Measurements from ENCODE around the gene TACR2. TPM values are rescaled to one million over a fixed set of nuclear protein-coding genes. Genes with fewer than 3 reads are reported as not detected.

The TACR2 gene
- total RNA-seq, 2 donors from 2014 or later, result 0.27 TPM; not detected in 1

DNA sequence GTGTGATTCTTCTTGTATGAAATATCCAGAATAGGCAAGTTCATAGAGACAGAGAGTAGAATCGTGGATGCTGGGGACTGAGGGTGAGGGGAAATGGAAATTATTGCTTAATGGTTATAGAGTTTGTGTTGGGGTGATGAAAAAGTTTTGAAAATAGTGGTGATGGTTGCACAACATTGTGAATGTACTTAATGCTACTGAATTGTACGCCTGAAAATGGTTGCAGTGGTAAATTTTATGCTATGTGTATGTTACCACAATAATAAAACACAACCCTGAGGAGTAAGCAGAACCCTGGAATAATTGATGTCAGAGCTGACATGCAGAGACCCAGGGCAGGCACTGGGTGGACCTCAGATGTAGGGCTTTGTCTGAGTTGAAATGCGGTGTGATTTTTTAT lies 57.6 kb downstream of the TACR2 start:
- TF ChIP-seq, protein P1, sequence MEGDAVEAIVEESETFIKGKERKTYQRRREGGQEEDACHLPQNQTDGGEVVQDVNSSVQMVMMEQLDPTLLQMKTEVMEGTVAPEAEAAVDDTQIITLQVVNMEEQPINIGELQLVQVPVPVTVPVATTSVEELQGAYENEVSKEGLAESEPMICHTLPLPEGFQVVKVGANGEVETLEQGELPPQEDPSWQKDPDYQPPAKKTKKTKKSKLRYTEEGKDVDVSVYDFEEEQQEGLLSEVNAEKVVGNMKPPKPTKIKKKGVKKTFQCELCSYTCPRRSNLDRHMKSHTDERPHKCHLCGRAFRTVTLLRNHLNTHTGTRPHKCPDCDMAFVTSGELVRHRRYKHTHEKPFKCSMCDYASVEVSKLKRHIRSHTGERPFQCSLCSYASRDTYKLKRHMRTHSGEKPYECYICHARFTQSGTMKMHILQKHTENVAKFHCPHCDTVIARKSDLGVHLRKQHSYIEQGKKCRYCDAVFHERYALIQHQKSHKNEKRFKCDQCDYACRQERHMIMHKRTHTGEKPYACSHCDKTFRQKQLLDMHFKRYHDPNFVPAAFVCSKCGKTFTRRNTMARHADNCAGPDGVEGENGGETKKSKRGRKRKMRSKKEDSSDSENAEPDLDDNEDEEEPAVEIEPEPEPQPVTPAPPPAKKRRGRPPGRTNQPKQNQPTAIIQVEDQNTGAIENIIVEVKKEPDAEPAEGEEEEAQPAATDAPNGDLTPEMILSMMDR (IDR thresholded peaks at IDR 0.05), result no peak
- no peaks in the 10 kb centered on the region for H3K36me3 ChIP-seq
- H3K4me3 ChIP-seq, result no peak overlapping the region
- DNase-seq (ENCODE audit: low spot score) (no peak), ATAC-seq (ENCODE audit: insufficient number of reproducible peaks, low FRiP score, low read depth) (no peak)
- H3K27me3 ChIP-seq (replicated peaks; ENCODE audit: insufficient read depth), result no peaks in the 10 kb centered on the region
- H3K9me3 ChIP-seq, result no peaks in the 10 kb centered on the region
- H3K27ac ChIP-seq, result peak overlapping the region; percentile 91 to 97
- H3K4me1 ChIP-seq (ENCODE audit: control insufficient read depth in 1 of 2, low read depth in 2 of 2), result peaks cover 55 to 68% of the 10 kb centered on the region in 2 donors

DNA sequence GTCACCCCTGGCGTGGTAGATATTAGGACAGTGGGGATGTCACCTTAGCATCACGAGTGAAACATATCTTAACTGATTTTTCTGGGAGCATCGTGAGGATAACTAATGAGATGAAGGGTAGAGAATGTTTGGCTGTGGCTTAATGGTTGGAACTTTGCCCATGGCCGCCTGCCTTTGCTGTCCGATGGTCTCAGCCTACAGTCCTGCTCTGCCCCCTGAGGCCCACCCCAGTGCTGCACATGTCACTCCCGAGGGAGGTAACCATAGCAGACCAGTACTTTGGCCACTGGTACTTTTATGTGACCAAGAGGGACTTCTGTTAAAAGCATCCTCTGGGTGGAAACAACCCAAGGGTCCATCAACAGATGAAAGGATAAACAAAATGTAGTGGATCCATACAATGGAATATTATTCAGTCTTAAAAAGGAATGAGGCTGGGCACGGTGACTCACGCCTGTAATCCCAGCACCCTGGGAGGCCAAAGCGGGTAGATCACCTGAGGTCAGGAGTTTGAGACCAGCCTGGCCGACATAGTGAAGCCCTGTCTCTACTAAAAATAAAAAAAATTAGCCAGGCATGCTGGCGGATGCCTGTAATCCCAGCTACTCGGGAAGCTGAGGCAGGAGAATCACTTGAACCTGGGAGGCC lies 58.4 kb downstream of the TACR2 start:
- H3K9me3 ChIP-seq, result no peaks in the 10 kb centered on the region
- H3K4me1 ChIP-seq (ENCODE audit: control insufficient read depth in 1 of 2, low read depth in 2 of 2), result peaks cover 60 to 66% of the 10 kb centered on the region in 2 donors
- H3K27ac ChIP-seq, result peak overlapping the region; percentile 91 to 97
- no peak for DNase-seq (ENCODE audit: low spot score)
- H3K27me3 ChIP-seq (replicated peaks; ENCODE audit: insufficient read depth), result no peaks in the 10 kb centered on the region
- H3K4me3 ChIP-seq, result no peak overlapping the region
- no peaks in the 10 kb centered on the region for H3K36me3 ChIP-seq
- TF ChIP-seq, protein P1 (IDR thresholded peaks at IDR 0.05), result no peak
- ATAC-seq (ENCODE audit: insufficient number of reproducible peaks, low FRiP score, low read depth), result no peak

DNA sequence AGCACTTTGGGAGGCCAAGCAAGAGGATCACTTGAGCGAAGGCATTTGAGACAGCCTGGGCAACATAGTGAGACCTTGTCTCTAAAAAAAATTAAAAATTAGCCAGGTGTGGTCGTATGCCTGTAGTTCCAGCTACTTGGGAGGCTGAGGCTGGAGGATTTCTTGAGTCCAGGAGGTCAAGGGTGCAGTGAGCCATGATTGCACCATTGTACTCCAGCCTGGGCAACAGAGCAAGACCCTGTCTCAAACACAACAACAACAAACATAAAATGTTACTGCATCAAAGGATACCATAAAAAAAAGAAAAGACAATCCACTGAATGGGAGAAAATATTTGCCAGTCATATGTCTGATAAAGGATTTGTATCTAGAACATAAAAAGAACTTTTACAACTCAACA lies 60.5 kb downstream of the TACR2 start:
- Histone ChIP-seq H3K9me3 (no peaks in the 10 kb centered on the region), H3K4me3 (no peak overlapping the region), H3K36me3 (no peaks in the 10 kb centered on the region), H3K4me1 (ENCODE audit: control insufficient read depth in 1 of 2, low read depth in 2 of 2) (peaks cover 55 to 63% of the 10 kb centered on the region in 2 donors), H3K27me3 (replicated peaks; ENCODE audit: insufficient read depth) (no peaks in the 10 kb centered on the region), H3K27ac (no peak overlapping the region)
- no peak for ATAC-seq (ENCODE audit: insufficient number of reproducible peaks, low FRiP score, low read depth)
- TF ChIP-seq, protein P1 (IDR thresholded peaks at IDR 0.05), result no peak
- DNase-seq (ENCODE audit: low spot score), result no peak

DNA sequence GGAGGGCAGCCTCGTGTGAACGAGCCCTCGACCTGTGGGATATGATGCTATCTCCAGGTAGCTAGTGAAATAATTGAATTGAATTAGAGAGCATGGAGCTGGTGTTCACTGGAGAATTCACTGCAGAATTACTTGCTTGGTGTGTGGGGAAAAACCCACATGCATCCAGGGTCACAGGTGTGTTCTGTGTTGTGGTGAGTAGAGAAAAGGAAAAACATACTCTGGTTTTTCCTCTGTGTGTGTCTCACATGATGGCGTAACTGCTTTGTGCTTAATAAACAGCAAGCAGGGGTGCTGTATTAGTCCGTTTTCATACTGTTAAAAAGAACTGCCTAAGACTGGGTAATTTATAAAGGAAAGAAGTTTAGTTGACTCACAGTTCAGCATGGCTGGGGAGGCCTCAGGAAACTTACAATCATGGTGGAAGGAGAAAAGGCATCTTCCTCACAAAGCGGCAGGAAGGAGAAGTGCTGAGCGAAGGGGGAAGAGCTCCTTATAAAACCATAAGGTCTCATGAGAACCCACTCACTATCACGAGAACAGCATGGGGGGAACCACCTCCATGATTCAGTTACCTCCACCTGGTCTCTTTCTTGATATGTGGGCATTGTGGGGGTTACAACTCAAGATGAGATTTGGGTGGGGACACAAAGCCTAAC lies 62.6 kb downstream of the TACR2 start:
- ATAC-seq (ENCODE audit: insufficient number of reproducible peaks, low FRiP score, low read depth), result no peak
- no peak for DNase-seq (ENCODE audit: low spot score)
- Histone ChIP-seq H3K36me3 (peaks cover 5% of the 10 kb centered on the region), H3K9me3 (no peaks in the 10 kb centered on the region), H3K27ac (peak overlapping the region in 1 of 2 donors; percentile 76), H3K27me3 (replicated peaks; ENCODE audit: insufficient read depth) (no peaks in the 10 kb centered on the region), H3K4me3 (no peak overlapping the region), H3K4me1 (ENCODE audit: control insufficient read depth in 1 of 2, low read depth in 2 of 2) (peaks cover 43 to 53% of the 10 kb centered on the region in 2 donors)
- TF ChIP-seq, protein P1 (IDR thresholded peaks at IDR 0.05), result no peak

Other genes with a start within 250 kb of the TACR2 start
- 10 to 100 TPM; 30.7 to 55.1 TPM for gene SUPV3L1, start 236.7 kb downstream of the TACR2 start, total RNA-seq
- under 1 TPM in 1 of 2 donors, not detected in 1; 0.14 TPM for gene HKDC1, start 196.6 kb downstream of the TACR2 start, total RNA-seq
- gene HK1, start 138.4 kb downstream of the TACR2 start, total RNA-seq, result 100 to 1,000 TPM; 150 to 158 TPM
- gene TSPAN15, start 34.5 kb upstream of the TACR2 start, total RNA-seq, result 1 to 10 TPM; 4.7 to 9.9 TPM
- gene NEUROG3, start 156.5 kb upstream of the TACR2 start, total RNA-seq, result 1 to 10 TPM in 1 of 2 donors, not detected in 1; 2.8 TPM
- gene FAM241B, start 213.3 kb upstream of the TACR2 start, total RNA-seq, result 1 to 10 TPM; 2.4 to 7.8 TPM